Hepatocyte (in vitro differentiated cells): ENCODE results near the gene STMN1. TPM values are rescaled to one million over a fixed set of nuclear protein-coding genes. Genes with fewer than 3 reads are reported as not detected.

Source experiments
- DNase-seq: peaks from one replicate; pipeline ENCODE4 v3.0.0-alpha.2; 2016; ENCODE audit warnings: low spot score
- H2AFZ ChIP-seq: fragments of 200-600 bp; sonication (generic); 2 replicates; pipeline ENCODE4 v1.6.0; 2016; ENCODE audit warnings: antibody characterized with exemption, mild to moderate bottlenecking
- H3K27ac ChIP-seq: fragments of 200-600 bp; sonication (generic); 2 replicates; pipeline ENCODE4 v1.5.1; 2016; ENCODE audit warnings: mild to moderate bottlenecking
- H3K27me3 ChIP-seq: fragments of 200-600 bp; sonication (generic); 2 replicates; pipeline ENCODE4 v1.6.1; 2016
- H3K36me3 ChIP-seq: fragments of 200-600 bp; sonication (generic); replicated peaks from 2 replicates; pipeline ENCODE4 v1.5.1; 2016; ENCODE audit warnings: low read depth; ENCODE audit not compliant: insufficient read depth
- H3K4me1 ChIP-seq: fragments of 200-600 bp; sonication (generic); 2 replicates; pipeline ENCODE4 v1.5.1; 2016; ENCODE audit warnings: mild to moderate bottlenecking, moderate library complexity; ENCODE audit not compliant: insufficient read depth
- H3K4me2 ChIP-seq: fragments of 200-600 bp; sonication (generic); 2 replicates; pipeline ENCODE4 v1.6.0; 2016
- H3K4me3 ChIP-seq: fragments of 200-600 bp; sonication (generic); 2 replicates; pipeline ENCODE4 v1.5.1; 2016; ENCODE audit warnings: mild to moderate bottlenecking
- H3K79me2 ChIP-seq: fragments of 200-600 bp; sonication (generic); 2 replicates; pipeline ENCODE4 v1.6.0; 2017; ENCODE audit warnings: mild to moderate bottlenecking
- H3K9me2 ChIP-seq: fragments of 200-600 bp; sonication (generic); replicated peaks from 2 replicates; pipeline ENCODE4 v1.6.0; 2017; ENCODE audit warnings: mild to moderate bottlenecking; ENCODE audit not compliant: insufficient read depth
- H3K9me3 ChIP-seq: fragments of 200-600 bp; sonication (generic); 2 replicates; pipeline ENCODE4 v1.5.1; 2016; ENCODE audit warnings: low read depth, mild to moderate bottlenecking
- H4K20me1 ChIP-seq: fragments of 200-600 bp; sonication (generic); 2 replicates; pipeline ENCODE4 v1.6.0; 2016; ENCODE audit warnings: mild to moderate bottlenecking; ENCODE audit not compliant: insufficient read depth, poor library complexity, severe bottlenecking
- EZH2 ChIP-seq: fragments of 200-600 bp; sonication (generic); IDR thresholded peaks from 2 replicates; pipeline ENCODE4 v1.6.1; 2016; ENCODE audit warnings: antibody characterized with exemption, mild to moderate bottlenecking, borderline replicate concordance
- EZH2phosphoT487 ChIP-seq: fragments of 200-600 bp; sonication (generic); IDR thresholded peaks from one replicate; pipeline ENCODE4 v1.6.1; 2018; ENCODE audit warnings: antibody characterized with exemption, mild to moderate bottlenecking, low read depth, moderate library complexity; ENCODE audit not compliant: unreplicated experiment, severe bottlenecking
- WGBS: methylation state at CpG from one replicate; pipeline ENCODE4 v1.1.6; 2016; ENCODE audit warnings: low lambda C conversion rate; ENCODE audit errors: missing lambda C conversion rate; 5-methylcytosine and 5-hydroxymethylcytosine counted together
- polyA plus RNA-seq: library from polyadenylated mRNA; unstranded; fragments of >200 nt; fragmentation: Nextera tagmentation; extraction: Ambion mirVana; gene quantifications from 2 replicates; pipeline ENCODE4 v1.2.1, GENCODE V29; 2016
- total RNA-seq: library from RNA; depleted of rRNA; stranded (reverse); fragments of >200 nt; gene quantifications from 2 replicates; pipeline ENCODE4 v1.2.3, GENCODE V29; 2014
- TF ChIP-seq, protein P1 (sequence below): fragments of 200-600 bp; sonication (generic); IDR thresholded peaks from 2 replicates; pipeline ENCODE4 v1.5.1; 2016; ENCODE audit warnings: antibody characterized with exemption, mild to moderate bottlenecking; ENCODE audit not compliant: poor library complexity

The STMN1 gene
- total and polyA plus RNA-seq, 2 experiments from 2014 or later, result 104 to 338 TPM

DNA sequence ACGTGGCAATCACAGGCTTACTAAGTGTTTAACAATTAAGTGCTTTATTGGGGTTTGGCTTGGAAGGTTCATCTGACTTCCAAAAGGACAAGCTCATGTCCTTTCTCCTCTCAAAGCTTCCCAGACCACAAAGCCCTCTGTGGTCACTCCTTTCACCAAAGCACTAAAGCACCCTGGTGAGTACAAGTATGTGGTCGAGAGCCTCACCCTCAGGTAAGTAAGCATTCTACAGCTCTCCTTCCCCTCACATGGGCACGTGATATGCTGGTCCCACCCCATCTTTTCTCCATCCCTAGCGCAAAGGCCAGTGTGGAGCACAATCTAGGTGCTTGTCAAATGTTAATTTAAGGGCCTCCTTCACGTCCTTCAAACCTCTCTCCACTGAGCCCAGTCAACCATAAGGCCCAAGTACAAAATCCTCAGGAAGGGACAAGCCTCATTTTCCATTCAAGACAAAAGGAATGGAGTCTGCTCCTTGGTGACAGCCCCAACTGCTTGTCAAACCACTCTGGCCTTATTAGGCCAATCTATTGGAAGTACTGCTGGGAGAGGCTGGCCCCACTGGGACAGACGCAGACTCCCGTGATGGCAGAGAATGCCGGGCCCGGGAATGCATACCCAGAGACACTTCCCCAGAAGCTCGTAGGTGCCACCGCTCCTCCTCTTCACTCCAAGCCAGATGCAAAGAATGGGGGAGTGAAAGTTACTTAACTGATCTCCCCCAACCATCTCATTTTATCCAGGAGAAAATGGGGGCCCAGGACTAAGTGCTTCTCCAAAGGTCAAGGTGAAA, 7.8 kb downstream of the STMN1 start:
- no peaks in the 10 kb centered on the region for H3K9me2 ChIP-seq
- H3K4me1 ChIP-seq, result peaks cover 16% of the 10 kb centered on the region
- no peaks in the 10 kb centered on the region for H3K27me3 ChIP-seq
- H3K4me3 ChIP-seq, result no peak overlapping the region
- TF ChIP-seq EZH2, result no peak
- TF ChIP-seq, protein P1, sequence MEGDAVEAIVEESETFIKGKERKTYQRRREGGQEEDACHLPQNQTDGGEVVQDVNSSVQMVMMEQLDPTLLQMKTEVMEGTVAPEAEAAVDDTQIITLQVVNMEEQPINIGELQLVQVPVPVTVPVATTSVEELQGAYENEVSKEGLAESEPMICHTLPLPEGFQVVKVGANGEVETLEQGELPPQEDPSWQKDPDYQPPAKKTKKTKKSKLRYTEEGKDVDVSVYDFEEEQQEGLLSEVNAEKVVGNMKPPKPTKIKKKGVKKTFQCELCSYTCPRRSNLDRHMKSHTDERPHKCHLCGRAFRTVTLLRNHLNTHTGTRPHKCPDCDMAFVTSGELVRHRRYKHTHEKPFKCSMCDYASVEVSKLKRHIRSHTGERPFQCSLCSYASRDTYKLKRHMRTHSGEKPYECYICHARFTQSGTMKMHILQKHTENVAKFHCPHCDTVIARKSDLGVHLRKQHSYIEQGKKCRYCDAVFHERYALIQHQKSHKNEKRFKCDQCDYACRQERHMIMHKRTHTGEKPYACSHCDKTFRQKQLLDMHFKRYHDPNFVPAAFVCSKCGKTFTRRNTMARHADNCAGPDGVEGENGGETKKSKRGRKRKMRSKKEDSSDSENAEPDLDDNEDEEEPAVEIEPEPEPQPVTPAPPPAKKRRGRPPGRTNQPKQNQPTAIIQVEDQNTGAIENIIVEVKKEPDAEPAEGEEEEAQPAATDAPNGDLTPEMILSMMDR, result no peak
- no peak for TF ChIP-seq EZH2phosphoT487
- no peaks in the 10 kb centered on the region for H3K9me3 ChIP-seq
- no peak overlapping the region for H2AFZ ChIP-seq
- H3K27ac ChIP-seq, result no peak overlapping the region
- H4K20me1 ChIP-seq, result no peaks in the 10 kb centered on the region
- H3K79me2 ChIP-seq, result peaks cover 47% of the 10 kb centered on the region
- WGBS, result 90% methylated on average over 11 of the region's 11 CpGs
- DNase-seq, result no peak
- H3K4me2 ChIP-seq, result no peak overlapping the region
- no peaks in the 10 kb centered on the region for H3K36me3 ChIP-seq

DNA sequence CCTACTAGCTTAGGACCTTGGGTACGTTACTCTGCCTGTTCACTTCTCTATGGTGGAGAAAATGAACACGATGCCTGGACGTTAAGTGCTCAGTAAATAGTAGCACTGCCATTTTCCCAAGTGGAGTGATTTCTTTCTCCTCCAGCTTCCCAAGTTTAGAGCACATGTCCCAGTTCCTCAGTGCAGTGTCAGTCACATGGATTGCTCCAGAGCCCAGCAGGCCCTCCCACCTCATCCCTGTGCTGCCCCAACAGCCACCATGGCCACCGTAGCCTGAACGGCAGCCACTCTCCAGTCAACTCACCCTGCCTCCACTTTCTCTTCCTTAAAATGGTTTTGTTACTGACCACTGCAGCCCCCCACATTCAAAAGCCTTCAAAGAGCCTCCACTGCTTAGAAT, 8.5 kb downstream of the STMN1 start:
- Histone ChIP-seq H3K9me3 (no peaks in the 10 kb centered on the region), H3K27ac (no peak overlapping the region), H3K4me3 (no peak overlapping the region), H4K20me1 (no peaks in the 10 kb centered on the region), H3K79me2 (peaks cover 40% of the 10 kb centered on the region), H2AFZ (no peak overlapping the region), H3K4me1 (peaks cover 16% of the 10 kb centered on the region), H3K27me3 (no peaks in the 10 kb centered on the region), H3K9me2 (no peaks in the 10 kb centered on the region), H3K36me3 (no peaks in the 10 kb centered on the region), H3K4me2 (no peak overlapping the region)
- WGBS, result 91% methylated on average over 5 of the region's 5 CpGs
- no peak for TF ChIP-seq EZH2
- no peak for TF ChIP-seq EZH2phosphoT487
- TF ChIP-seq, protein P1, result no peak
- no peak for DNase-seq

DNA sequence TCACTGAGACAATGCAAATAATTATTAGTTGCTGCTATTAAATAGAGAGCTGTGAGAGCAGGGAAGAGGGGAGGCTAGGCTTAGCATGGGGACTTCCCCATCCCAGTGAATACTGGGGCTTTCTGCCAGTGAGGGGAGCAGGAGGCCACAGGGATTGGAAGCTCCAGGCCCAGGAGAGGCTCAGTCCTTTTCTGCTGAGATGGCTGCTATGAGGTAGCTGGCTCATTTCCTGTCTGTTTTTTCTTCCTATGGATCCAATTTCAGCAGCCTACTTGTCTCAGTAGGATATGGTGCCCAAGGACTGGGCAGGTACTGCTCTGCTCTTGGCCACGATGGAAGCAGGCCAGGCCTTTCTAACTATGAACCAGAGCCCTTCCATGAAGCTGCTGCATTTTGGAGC, 10.0 kb downstream of the STMN1 start:
- H3K36me3 ChIP-seq, result no peaks in the 10 kb centered on the region
- H3K4me1 ChIP-seq, result peaks cover 26% of the 10 kb centered on the region
- H3K4me3 ChIP-seq, result no peak overlapping the region
- no peak overlapping the region for H3K4me2 ChIP-seq
- H3K27me3 ChIP-seq, result no peaks in the 10 kb centered on the region
- DNase-seq, result no peak
- H3K79me2 ChIP-seq, result peaks cover 25% of the 10 kb centered on the region
- 88% methylated on average over 1 of the region's 1 CpG for WGBS
- H4K20me1 ChIP-seq, result no peaks in the 10 kb centered on the region
- no peak for TF ChIP-seq EZH2
- TF ChIP-seq, protein P1, result no peak
- H3K27ac ChIP-seq, result peak overlapping the region; percentile 10
- H3K9me2 ChIP-seq, result no peaks in the 10 kb centered on the region
- no peak overlapping the region for H2AFZ ChIP-seq
- no peaks in the 10 kb centered on the region for H3K9me3 ChIP-seq
